Measurements from ENCODE around the gene NAV2. TPM values are rescaled to one million over a fixed set of nuclear protein-coding genes. Genes with fewer than 3 reads are reported as not detected.

NAV2 gene
- total and polyA plus RNA-seq, 2 donors from 2014 or later = 5.9 to 37.7 TPM

DNA sequence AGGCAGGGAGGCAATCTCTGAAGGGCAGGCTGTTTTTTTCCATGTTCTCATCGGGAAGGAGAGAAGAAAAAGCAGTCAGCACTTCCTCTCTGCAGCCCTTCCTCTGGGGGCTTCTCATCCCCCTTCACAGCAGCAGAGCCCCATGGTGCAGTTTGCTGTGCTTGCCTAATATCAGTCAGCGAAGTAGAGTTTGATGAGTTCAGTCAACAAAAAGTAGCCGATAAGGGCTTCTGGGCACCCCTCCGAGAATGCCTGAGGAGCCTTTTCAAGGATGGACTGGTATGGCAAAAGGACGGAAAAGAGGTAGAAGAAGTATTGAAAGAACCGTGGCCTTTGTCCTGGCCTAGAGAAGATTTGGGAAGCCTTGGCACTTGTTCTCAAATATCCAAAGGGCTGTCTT lies 55.6 kb downstream of the NAV2 start:
- DNase-seq = no peak
- Histone ChIP-seq H3K36me3 (ENCODE audit: control insufficient read depth in 2 of 3, insufficient read depth in 3 of 3, low read length in 3 of 3) (no peaks in the 10 kb centered on the region), H3K4me1 (ENCODE audit: control insufficient read depth in 2 of 3, insufficient read depth in 2 of 3, low read depth in 1 of 3, low read length in 3 of 3) (no peaks in the 10 kb centered on the region), H3K27ac (ENCODE audit: low read depth in 2 of 2, low read length in 2 of 2) (no peak overlapping the region), H3K4me3 (ENCODE audit: low read length in 3 of 3) (no peak overlapping the region), H3K9ac (ENCODE audit: low read length in 3 of 3) (no peak overlapping the region), H3K9me3 (ENCODE audit: control insufficient read depth in 2 of 3, insufficient read depth in 1 of 3, low read length in 3 of 3) (no peaks in the 10 kb centered on the region), H3K27me3 (ENCODE audit: control insufficient read depth, insufficient read depth, low read length) (peaks cover 1% of the 10 kb centered on the region)
- intact Hi-C loops (cut with DNase I) = no loop called here
- FAIRE-seq = no peak
- TF ChIP-seq, protein P1, sequence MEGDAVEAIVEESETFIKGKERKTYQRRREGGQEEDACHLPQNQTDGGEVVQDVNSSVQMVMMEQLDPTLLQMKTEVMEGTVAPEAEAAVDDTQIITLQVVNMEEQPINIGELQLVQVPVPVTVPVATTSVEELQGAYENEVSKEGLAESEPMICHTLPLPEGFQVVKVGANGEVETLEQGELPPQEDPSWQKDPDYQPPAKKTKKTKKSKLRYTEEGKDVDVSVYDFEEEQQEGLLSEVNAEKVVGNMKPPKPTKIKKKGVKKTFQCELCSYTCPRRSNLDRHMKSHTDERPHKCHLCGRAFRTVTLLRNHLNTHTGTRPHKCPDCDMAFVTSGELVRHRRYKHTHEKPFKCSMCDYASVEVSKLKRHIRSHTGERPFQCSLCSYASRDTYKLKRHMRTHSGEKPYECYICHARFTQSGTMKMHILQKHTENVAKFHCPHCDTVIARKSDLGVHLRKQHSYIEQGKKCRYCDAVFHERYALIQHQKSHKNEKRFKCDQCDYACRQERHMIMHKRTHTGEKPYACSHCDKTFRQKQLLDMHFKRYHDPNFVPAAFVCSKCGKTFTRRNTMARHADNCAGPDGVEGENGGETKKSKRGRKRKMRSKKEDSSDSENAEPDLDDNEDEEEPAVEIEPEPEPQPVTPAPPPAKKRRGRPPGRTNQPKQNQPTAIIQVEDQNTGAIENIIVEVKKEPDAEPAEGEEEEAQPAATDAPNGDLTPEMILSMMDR (IDR thresholded peaks at IDR 0.05; ENCODE audit: borderline replicate concordance, extremely low read depth, insufficient read depth) = no peak

DNA sequence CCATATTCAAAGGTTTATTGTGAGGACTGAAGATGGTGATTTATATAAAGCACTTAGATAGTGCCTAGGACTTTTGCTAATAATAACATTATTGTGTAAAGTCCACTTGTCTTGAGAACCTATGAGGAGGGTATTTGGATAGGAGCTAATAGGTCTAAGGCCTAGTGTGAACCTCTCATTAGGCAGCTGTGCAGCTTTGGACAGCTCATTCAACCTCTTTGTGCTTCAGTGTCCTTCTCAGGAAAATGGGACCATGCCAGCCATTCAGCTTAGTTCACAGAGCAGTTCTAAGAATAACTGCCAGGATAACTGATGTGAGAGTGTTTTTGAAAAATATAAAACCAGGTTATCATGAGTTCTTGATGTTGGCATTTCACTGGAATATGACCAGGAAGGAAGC lies 56.2 kb downstream of the NAV2 start:
- FAIRE-seq = no peak
- H3K27ac ChIP-seq (ENCODE audit: low read depth in 2 of 2, low read length in 2 of 2) = no peak overlapping the region
- intact Hi-C loops (cut with DNase I) = no loop called here

DNA sequence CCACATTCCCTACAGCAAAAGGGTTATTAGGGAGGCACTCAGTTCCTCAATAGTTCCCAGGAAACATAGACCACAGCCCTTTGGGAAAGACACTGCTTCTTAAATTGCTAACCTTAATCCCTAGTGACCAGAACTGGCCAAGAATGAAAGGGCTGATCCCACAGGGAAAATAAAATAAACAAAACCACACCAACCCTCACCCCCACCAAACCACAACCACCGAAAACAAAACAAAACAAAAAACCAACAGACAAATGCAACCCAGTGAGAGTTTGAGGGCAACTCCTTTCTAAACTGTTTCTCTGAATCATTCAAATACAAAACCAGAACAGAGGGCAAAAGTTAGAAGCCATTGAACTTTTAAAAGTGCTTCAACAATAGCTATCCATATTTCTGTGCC lies 57.2 kb downstream of the NAV2 start:
- Histone ChIP-seq H3K4me3 (ENCODE audit: low read length in 3 of 3) (no peak overlapping the region), H3K9me3 (ENCODE audit: control insufficient read depth in 2 of 3, insufficient read depth in 1 of 3, low read length in 3 of 3) (no peaks in the 10 kb centered on the region), H3K36me3 (ENCODE audit: control insufficient read depth in 2 of 3, insufficient read depth in 3 of 3, low read length in 3 of 3) (no peaks in the 10 kb centered on the region), H3K4me1 (ENCODE audit: control insufficient read depth in 2 of 3, insufficient read depth in 2 of 3, low read depth in 1 of 3, low read length in 3 of 3) (no peaks in the 10 kb centered on the region), H3K27me3 (ENCODE audit: control insufficient read depth, insufficient read depth, low read length) (no peaks in the 10 kb centered on the region), H3K9ac (ENCODE audit: low read length in 3 of 3) (no peak overlapping the region), H3K27ac (ENCODE audit: low read depth in 2 of 2, low read length in 2 of 2) (no peak overlapping the region)
- TF ChIP-seq, protein P1 (IDR thresholded peaks at IDR 0.05; ENCODE audit: borderline replicate concordance, extremely low read depth, insufficient read depth) = no peak
- no peak for FAIRE-seq
- DNase-seq = no peak
- intact Hi-C loops (cut with DNase I) = no loop called here

More for the DNA sequence above, 56.2 kb downstream of the NAV2 start:
- Histone ChIP-seq H3K27me3 (ENCODE audit: control insufficient read depth, insufficient read depth, low read length) (no peaks in the 10 kb centered on the region), H3K4me3 (ENCODE audit: low read length in 3 of 3) (no peak overlapping the region), H3K4me1 (ENCODE audit: control insufficient read depth in 2 of 3, insufficient read depth in 2 of 3, low read depth in 1 of 3, low read length in 3 of 3) (no peaks in the 10 kb centered on the region), H3K36me3 (ENCODE audit: control insufficient read depth in 2 of 3, insufficient read depth in 3 of 3, low read length in 3 of 3) (no peaks in the 10 kb centered on the region), H3K9ac (ENCODE audit: low read length in 3 of 3) (no peak overlapping the region), H3K9me3 (ENCODE audit: control insufficient read depth in 2 of 3, insufficient read depth in 1 of 3, low read length in 3 of 3) (no peaks in the 10 kb centered on the region)
- no peak for DNase-seq
- TF ChIP-seq, protein P1 (IDR thresholded peaks at IDR 0.05; ENCODE audit: borderline replicate concordance, extremely low read depth, insufficient read depth) = no peak

DNA sequence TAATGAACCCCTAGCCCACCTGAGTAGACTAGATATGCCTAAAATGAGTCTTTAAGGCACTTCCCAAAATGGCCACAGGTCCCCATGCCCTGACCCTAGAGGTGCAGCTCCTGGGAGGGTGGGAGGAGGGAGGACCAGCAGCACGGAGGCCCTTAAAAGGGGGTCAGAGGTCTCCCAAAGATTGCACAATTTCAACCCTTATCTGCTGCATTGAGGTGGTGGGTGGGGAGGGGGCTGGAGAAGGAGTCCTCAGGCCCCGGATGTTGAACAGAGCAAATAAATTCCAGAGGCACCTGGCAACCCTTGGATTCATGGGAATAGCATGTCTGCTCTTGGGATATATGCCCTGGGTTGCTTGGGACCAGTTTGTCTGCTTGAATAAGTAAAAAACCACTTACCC lies 57.6 kb downstream of the NAV2 start:
- Histone ChIP-seq H3K4me1 (ENCODE audit: control insufficient read depth in 2 of 3, insufficient read depth in 2 of 3, low read depth in 1 of 3, low read length in 3 of 3) (no peaks in the 10 kb centered on the region), H3K27ac (ENCODE audit: low read depth in 2 of 2, low read length in 2 of 2) (no peak overlapping the region), H3K9me3 (ENCODE audit: control insufficient read depth in 2 of 3, insufficient read depth in 1 of 3, low read length in 3 of 3) (no peaks in the 10 kb centered on the region), H3K27me3 (ENCODE audit: control insufficient read depth, insufficient read depth, low read length) (no peaks in the 10 kb centered on the region), H3K4me3 (ENCODE audit: low read length in 3 of 3) (no peak overlapping the region), H3K9ac (ENCODE audit: low read length in 3 of 3) (no peak overlapping the region), H3K36me3 (ENCODE audit: control insufficient read depth in 2 of 3, insufficient read depth in 3 of 3, low read length in 3 of 3) (no peaks in the 10 kb centered on the region)
- TF ChIP-seq, protein P1 (IDR thresholded peaks at IDR 0.05; ENCODE audit: borderline replicate concordance, extremely low read depth, insufficient read depth) = no peak
- FAIRE-seq (no peak), DNase-seq (no peak)
- intact Hi-C loops (cut with DNase I) = no loop called here

Data from kidney (tissue), 14 donors.